ENCODE results near the gene TYRP1.

- TF ChIP-seq POLR2A (IDR thresholded peaks at IDR 0.05) (no peak), CTCF (IDR thresholded peaks at IDR 0.05) (no peak), POLR2AphosphoS5 (IDR thresholded peaks at IDR 0.05) (no peak), EP300 (IDR thresholded peaks at IDR 0.05) (no peak)
Measured at GRCh38 chr9:12715268-12715667, 22.1 kb downstream of the TYRP1 start.

All from suprapubic skin (tissue), 4 donors.